22Rv1 (cell line): ENCODE measurements around the gene HSPB9.

ENCODE experiments used
- H3K27ac ChIP-seq: fragments of 450-650 bp; 2 replicates; pipeline ENCODE4 v1.5.1; 2017
- CTCF ChIP-seq: fragments of 450-650 bp; IDR thresholded peaks from 2 replicates; pipeline ENCODE4 v1.5.1; 2017; ENCODE audit warnings: mild to moderate bottlenecking
- ZFX ChIP-seq: fragments of 450-650 bp; IDR thresholded peaks from 2 replicates; pipeline ENCODE4 v1.6.1; 2017; ENCODE audit warnings: antibody characterized with exemption, borderline replicate concordance

Gene HSPB9

DNA sequence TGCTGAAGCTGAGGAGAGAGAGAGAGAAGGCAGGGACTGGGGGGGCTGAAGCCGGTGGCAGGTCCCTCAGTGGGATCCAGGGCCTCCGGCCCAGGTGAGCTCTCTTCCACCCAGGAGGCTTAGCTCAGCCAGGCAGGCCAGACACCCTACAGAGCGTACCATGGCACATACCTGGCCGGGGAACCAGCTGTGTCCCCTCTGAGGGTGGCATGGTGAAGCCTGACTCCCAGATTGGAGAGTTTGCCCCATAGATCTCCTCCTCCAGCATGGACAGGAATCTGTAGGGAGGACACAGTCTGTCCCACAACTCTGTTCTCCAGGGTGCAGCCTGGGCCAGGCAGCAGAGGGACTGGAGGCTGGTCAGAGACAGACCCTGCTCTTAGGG is 4.5 kb upstream of the HSPB9 start:
- no peak for TF ChIP-seq ZFX
- peak overlapping the region; percentile 77 for H3K27ac ChIP-seq

DNA sequence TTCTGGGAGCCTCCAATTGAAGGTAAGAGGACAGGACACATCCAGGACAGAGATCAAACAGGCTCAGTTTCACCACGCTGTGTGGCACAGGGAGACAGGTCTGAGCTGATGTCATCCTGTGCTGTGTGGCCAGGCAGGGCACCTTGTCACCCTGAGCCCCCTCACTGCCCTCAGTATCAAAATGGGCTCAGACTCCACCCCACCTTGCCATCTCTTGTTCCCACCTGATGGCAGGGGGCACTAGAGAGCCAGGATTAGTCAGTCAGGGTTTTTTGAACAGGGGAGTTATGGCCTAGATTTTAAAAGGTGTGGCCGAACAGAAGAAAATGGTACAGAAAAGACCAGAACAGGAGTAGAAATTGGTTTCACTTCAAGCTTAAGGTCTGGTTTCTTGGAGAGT is 4.1 kb upstream of the HSPB9 start:
- TF ChIP-seq ZFX, result no peak
- TF ChIP-seq CTCF, result peak; percentile 59
- H3K27ac ChIP-seq, result peak overlapping the region; percentile 77

DNA sequence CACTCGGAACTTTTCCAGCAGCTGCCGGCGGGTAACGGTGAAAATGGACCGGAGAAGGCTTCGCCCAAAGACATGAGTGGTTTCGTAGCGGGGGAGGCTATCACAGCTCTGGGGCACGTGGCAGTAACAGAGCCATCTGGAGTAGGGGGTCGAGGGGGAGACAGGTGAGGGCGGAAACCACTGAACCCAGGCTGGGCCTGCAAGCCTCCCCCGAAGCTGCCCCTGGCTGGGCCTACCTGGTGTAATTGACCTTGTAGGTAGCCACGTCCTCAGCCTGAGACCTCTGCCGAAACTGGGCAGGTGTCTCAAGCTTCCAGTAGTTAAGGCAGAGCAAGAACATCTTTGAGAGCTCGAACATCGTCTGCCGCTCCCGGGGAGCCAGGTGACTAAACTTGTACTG is 3.3 kb upstream of the HSPB9 start:
- peak overlapping the region; percentile 77 for H3K27ac ChIP-seq

GRCh38 chr17:42120161-42120769 is 2.3 kb upstream of the HSPB9 start:
- TF ChIP-seq CTCF, result no peak
- TF ChIP-seq ZFX, result no peak
- H3K27ac ChIP-seq, result peak overlapping the region; percentile 77

More for the DNA sequence above, 3.3 kb upstream of the HSPB9 start:
- TF ChIP-seq CTCF (no peak), ZFX (no peak)

GRCh38 chr17:42120770-42121769 is 1.5 kb upstream of the HSPB9 start, which contains the start of gene KAT2A:
TSS of gene KAT2A (minus strand) at chr17:42121367. CDS start at chr17:42121304, 63 bp downstream.
- H3K27ac ChIP-seq, result peak within 1 kb of the TSS; percentile 77

GRCh38 chr17:42124256-42124655 is 1.7 kb downstream of the HSPB9 start:
- TF ChIP-seq ZFX, result no peak
- no peak for TF ChIP-seq CTCF
- H3K27ac ChIP-seq, result no peak overlapping the region

More at GRCh38 chr17:42120770-42121769, 1.5 kb upstream of the HSPB9 start, which contains the start of gene KAT2A:
- TF ChIP-seq ZFX (no peak), CTCF (no peak)

- no peak for TF ChIP-seq CTCF
- no peak for TF ChIP-seq ZFX
- no peak overlapping the region for H3K27ac ChIP-seq
Measured at GRCh38 chr17:42125565-42125964, 3.0 kb downstream of the HSPB9 start.
